GM12878 (cell line): ENCODE measurements around the gene VAV2. TPM values are rescaled to one million over a fixed set of nuclear protein-coding genes. Genes with fewer than 3 reads are reported as not detected.
"Not testable (repeated sequence)": the region's sequence is repeated elsewhere in the genome, so short reads cannot be mapped to it uniquely, and the experiment has no call there.

Experiments used
- ATAC-seq: fragments of 200-7000 bp; cut with Tn5 transposase; 3 replicates; pipeline ENCODE4 v1.9.1; 2020; ENCODE audit warnings: mild to moderate bottlenecking, moderate library complexity
- BruUV-seq: library from RNA; stranded (reverse); fragments of 400-500 nt; replicated peaks from 2 replicates; lab custom pipeline; 2021; lab: Mats Ljungman, UMichigan
- CTCF ChIA-PET: fragments of 300-600 bp; sonication (Branson Sonifier 250); formaldehyde crosslinking; extraction: SDS; loops from one replicate; lab custom pipeline; 2021; ENCODE audit warnings: inconsistent platforms; lab: Yijun Ruan, JAX
- POLR2A ChIA-PET: fragments of 350-600 bp; formaldehyde crosslinking; extraction: SDS; loops from one replicate; lab custom pipeline; 2021; ENCODE audit warnings: inconsistent platforms; lab: Charles Lee
- RAD21 ChIA-PET: fragments of 300-600 bp; sonication (Branson Sonifier 250); formaldehyde crosslinking; loops from one replicate; lab custom pipeline; 2023; ENCODE audit warnings: antibody characterized with exemption; ENCODE audit not compliant: unreplicated experiment; lab: Charles Lee
- SMC1A ChIA-PET: fragments of 300-600 bp; sonication (Branson Sonifier 250); formaldehyde crosslinking; loops from one replicate; lab custom pipeline; 2023; ENCODE audit not compliant: unreplicated experiment, uncharacterized antibody; lab: Charles Lee
- DNase-seq: peaks from one replicate; pipeline ENCODE4 v3.0.0-alpha.2; 2011; ENCODE audit warnings: low read depth, low spot score
- FAIRE-seq: peaks from 3 replicates; lab custom pipeline; 2011; peaks lifted over from hg19 to GRCh38; lab: Jason Lieb, UNC
- H2AFZ ChIP-seq: 2 replicates; pipeline ENCODE4 v1.6.0; 2011; ENCODE audit warnings: low read depth, low read length, control low read depth; ENCODE audit not compliant: control insufficient read depth
- H3K27ac ChIP-seq: 2 replicates; pipeline ENCODE4 v1.5.1; 2011; ENCODE audit warnings: control low read depth; ENCODE audit not compliant: control insufficient read depth, insufficient read depth
- H3K27me3 ChIP-seq, 2 experiments: replicated peaks in 1 of 2; 2 replicates each; pipeline versions ENCODE4 v1.6.0 to v1.6.1; 2011; ENCODE audit warnings: low read length in 1 of 2; ENCODE audit not compliant: control insufficient read depth in 2 of 2, insufficient read depth in 2 of 2
- H3K36me3 ChIP-seq, 2 experiments: 2 replicates each; pipeline ENCODE4 v1.5.1; 2011; ENCODE audit warnings: low read length in 1 of 2; ENCODE audit not compliant: control insufficient read depth in 2 of 2, insufficient read depth in 2 of 2
- H3K4me1 ChIP-seq: 2 replicates; pipeline ENCODE4 v1.6.1; 2011; ENCODE audit warnings: mild to moderate bottlenecking, low read length, moderate library complexity, mixed read lengths; ENCODE audit not compliant: control insufficient read depth, insufficient read depth
- H3K4me2 ChIP-seq: 2 replicates; pipeline ENCODE4 v1.6.0; 2011; ENCODE audit warnings: control low read depth; ENCODE audit not compliant: control insufficient read depth, insufficient read depth
- H3K4me3 ChIP-seq: fragments of 200-600 bp; sonication (generic); 2 replicates; pipeline ENCODE4 v1.5.1; 2016
- H3K79me2 ChIP-seq: 2 replicates; pipeline ENCODE4 v1.6.0; 2011; ENCODE audit warnings: low read length; ENCODE audit not compliant: control insufficient read depth, insufficient read depth
- H3K9ac ChIP-seq: 2 replicates; pipeline ENCODE4 v1.8.0; 2011; ENCODE audit warnings: low read length, control low read depth, mixed read lengths; ENCODE audit not compliant: control insufficient read depth, insufficient read depth
- H3K9me3 ChIP-seq: replicated peaks from 3 replicates; pipeline ENCODE4 v1.5.1; 2011; ENCODE audit warnings: mild to moderate bottlenecking, low read length; ENCODE audit not compliant: control insufficient read depth, insufficient read depth
- H4K20me1 ChIP-seq: 2 replicates; pipeline ENCODE4 v1.6.0; 2011; ENCODE audit not compliant: control insufficient read depth, insufficient read depth
- MEF2B ChIP-seq: fragments of 450-650 bp; IDR thresholded peaks from 2 replicates; pipeline ENCODE4 v1.6.1; 2018; ENCODE audit warnings: mild to moderate bottlenecking, moderate library complexity; ENCODE audit not compliant: partially characterized antibody, poor library complexity, severe bottlenecking
- MTA2 ChIP-seq: fragments of 450-650 bp; IDR thresholded peaks from 2 replicates; pipeline ENCODE4 v1.6.1; 2016; ENCODE audit warnings: low read depth, mild to moderate bottlenecking, moderate library complexity
- MYB ChIP-seq: fragments of 150-350 bp; IDR thresholded peaks from 2 replicates; pipeline ENCODE4 v1.6.1; 2014; ENCODE audit warnings: mild to moderate bottlenecking, low read depth, low read length, borderline replicate concordance
- PAX5 ChIP-seq: IDR thresholded peaks from 2 replicates; pipeline ENCODE4 v1.6.1; 2011; ENCODE audit warnings: low read depth, low read length, borderline replicate concordance
- RAD21 ChIP-seq: IDR thresholded peaks from 2 replicates; pipeline ENCODE4 v1.6.1; 2011; ENCODE audit warnings: mild to moderate bottlenecking, low read depth, low read length, moderate library complexity; ENCODE audit not compliant: insufficient read depth
- WRNIP1 ChIP-seq: IDR thresholded peaks from 2 replicates; pipeline ENCODE4 v1.6.1; 2011; ENCODE audit warnings: low read depth, low read length, improper control_type of control experiment, borderline replicate concordance
- ZNF24 ChIP-seq: fragments of 450-650 bp; IDR thresholded peaks from 2 replicates; pipeline ENCODE4 v1.6.1; 2017; ENCODE audit warnings: antibody characterized with exemption, mild to moderate bottlenecking
- WGBS: methylation state at CpG from one replicate; pipeline ENCODE4 v1.1.6; 2016; ENCODE audit warnings: low lambda C conversion rate; ENCODE audit not compliant: insufficient replicate concordance, insufficient coverage; ENCODE audit errors: missing lambda C conversion rate; 5-methylcytosine and 5-hydroxymethylcytosine counted together
- in situ Hi-C: fragments of 300-500 bp; cut with MboI; formaldehyde crosslinking; loops from 9 replicates; pipeline ENCODE4 v1.14.3; 2018; ENCODE audit warnings: mixed read lengths
- intact Hi-C: fragments of 100-400 bp; cut with micrococcal nuclease; formaldehyde crosslinking; loops from one replicate; pipeline ENCODE4 v1.14.2; 2022; ENCODE audit not compliant: unreplicated experiment
- polyA plus RNA-seq, 11 experiments: library from polyadenylated mRNA; depleted of rRNA in 4 of 11; unstranded in 6 of 11; stranded (reverse) in 5 of 11; fragments of >200 nt; fragmentation: Nextera tagmentation in 4 of 11; fragmentation: Illumina TruSeq in 1 of 11; extraction: Ambion mirVana in 4 of 11; extraction: Trizol in 1 of 11; gene quantifications; 1 replicate in 1 of 11; 2 replicates in 10 of 11; pipeline versions ENCODE4 v1.2.1 to v1.2.3, GENCODE V29; 2011 to 2016; ENCODE audit warnings: inconsistent platforms in 2 of 11, missing spikeins in 2 of 11, low read depth in 1 of 11
- total RNA-seq, 4 experiments: library from RNA; depleted of rRNA in 3 of 4; stranded (reverse); fragments of >200 nt in 3 of 4; fragmentation: Illumina TruSeq in 1 of 4; extraction: Trizol in 1 of 4; gene quantifications; 2 replicates each; pipeline versions ENCODE4 v1.2.1 to v1.2.3, GENCODE V29; 2013 to 2021
- TF ChIP-seq, protein P1 (sequence below): IDR thresholded peaks from 2 replicates; pipeline ENCODE4 v1.6.1; 2012; ENCODE audit warnings: improper control_type of control experiment, low read depth, low read length; ENCODE audit not compliant: insufficient replicate concordance
- TF ChIP-seq, protein P2 (sequence below): fragments of 450-650 bp; IDR thresholded peaks from 2 replicates; pipeline ENCODE4 v1.6.1; 2016; ENCODE audit warnings: mild to moderate bottlenecking
- TF ChIP-seq, protein P3 (sequence below): fragments of 450-650 bp; IDR thresholded peaks from 2 replicates; pipeline ENCODE4 v1.6.1; 2017; ENCODE audit warnings: borderline replicate concordance

The VAV2 gene
- total and polyA plus RNA-seq, 10 of the 15 experiments (the other 5 are each of a cell fraction or from before 2014, with no cell fraction given), result 0.13 to 43.9 (median 16.9) TPM

DNA sequence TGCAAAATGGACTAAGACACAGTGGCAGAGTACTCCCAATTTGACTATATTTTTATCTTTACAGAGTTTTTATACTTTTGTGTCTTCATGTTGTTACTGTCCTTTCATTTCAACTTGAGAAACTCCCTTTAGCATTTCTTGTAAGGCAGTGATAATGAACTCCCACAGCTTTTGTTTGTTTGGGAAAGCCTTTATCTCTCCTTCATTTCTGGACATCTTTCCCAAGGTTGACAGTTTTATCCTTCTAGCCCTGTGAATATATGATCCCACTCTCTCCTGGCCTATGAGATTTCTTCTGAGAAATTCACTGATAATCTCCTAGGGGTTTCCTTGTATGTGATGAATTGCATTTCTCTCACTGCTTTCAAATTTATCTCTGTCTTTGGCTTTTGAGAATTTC, 244.8 kb downstream of the VAV2 start:
- DNase-seq, result no peak
- Histone ChIP-seq H3K4me2 (no peak overlapping the region), H3K9me3 (no peaks in the 10 kb centered on the region), H3K9ac (no peak overlapping the region), H3K27me3 (peaks cover 0 to 2% of the 10 kb centered on the region in 2 experiments; a peak in 1 of 4 replicates), H3K36me3 (no peaks in the 10 kb centered on the region), H3K27ac (no peak overlapping the region), H2AFZ (no peak overlapping the region), H3K4me3 (no peak overlapping the region), H3K4me1 (no peaks in the 10 kb centered on the region), H3K79me2 (no peaks in the 10 kb centered on the region), H4K20me1 (no peaks in the 10 kb centered on the region)
- in situ Hi-C loops (no loop called here), intact Hi-C loops (no loop called here)
- no TSS peak for BruUV-seq
- no peak for TF ChIP-seq ZNF24
- no peak for TF ChIP-seq PAX5
- no peak for TF ChIP-seq MEF2B
- no peak for TF ChIP-seq RAD21
- TF ChIP-seq, protein P1, sequence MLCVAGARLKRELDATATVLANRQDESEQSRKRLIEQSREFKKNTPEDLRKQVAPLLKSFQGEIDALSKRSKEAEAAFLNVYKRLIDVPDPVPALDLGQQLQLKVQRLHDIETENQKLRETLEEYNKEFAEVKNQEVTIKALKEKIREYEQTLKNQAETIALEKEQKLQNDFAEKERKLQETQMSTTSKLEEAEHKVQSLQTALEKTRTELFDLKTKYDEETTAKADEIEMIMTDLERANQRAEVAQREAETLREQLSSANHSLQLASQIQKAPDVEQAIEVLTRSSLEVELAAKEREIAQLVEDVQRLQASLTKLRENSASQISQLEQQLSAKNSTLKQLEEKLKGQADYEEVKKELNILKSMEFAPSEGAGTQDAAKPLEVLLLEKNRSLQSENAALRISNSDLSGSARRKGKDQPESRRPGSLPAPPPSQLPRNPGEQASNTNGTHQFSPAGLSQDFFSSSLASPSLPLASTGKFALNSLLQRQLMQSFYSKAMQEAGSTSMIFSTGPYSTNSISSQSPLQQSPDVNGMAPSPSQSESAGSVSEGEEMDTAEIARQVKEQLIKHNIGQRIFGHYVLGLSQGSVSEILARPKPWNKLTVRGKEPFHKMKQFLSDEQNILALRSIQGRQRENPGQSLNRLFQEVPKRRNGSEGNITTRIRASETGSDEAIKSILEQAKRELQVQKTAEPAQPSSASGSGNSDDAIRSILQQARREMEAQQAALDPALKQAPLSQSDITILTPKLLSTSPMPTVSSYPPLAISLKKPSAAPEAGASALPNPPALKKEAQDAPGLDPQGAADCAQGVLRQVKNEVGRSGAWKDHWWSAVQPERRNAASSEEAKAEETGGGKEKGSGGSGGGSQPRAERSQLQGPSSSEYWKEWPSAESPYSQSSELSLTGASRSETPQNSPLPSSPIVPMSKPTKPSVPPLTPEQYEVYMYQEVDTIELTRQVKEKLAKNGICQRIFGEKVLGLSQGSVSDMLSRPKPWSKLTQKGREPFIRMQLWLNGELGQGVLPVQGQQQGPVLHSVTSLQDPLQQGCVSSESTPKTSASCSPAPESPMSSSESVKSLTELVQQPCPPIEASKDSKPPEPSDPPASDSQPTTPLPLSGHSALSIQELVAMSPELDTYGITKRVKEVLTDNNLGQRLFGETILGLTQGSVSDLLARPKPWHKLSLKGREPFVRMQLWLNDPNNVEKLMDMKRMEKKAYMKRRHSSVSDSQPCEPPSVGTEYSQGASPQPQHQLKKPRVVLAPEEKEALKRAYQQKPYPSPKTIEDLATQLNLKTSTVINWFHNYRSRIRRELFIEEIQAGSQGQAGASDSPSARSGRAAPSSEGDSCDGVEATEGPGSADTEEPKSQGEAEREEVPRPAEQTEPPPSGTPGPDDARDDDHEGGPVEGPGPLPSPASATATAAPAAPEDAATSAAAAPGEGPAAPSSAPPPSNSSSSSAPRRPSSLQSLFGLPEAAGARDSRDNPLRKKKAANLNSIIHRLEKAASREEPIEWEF, result no peak
- TF ChIP-seq MTA2, result no peak
- TF ChIP-seq, protein P2, sequence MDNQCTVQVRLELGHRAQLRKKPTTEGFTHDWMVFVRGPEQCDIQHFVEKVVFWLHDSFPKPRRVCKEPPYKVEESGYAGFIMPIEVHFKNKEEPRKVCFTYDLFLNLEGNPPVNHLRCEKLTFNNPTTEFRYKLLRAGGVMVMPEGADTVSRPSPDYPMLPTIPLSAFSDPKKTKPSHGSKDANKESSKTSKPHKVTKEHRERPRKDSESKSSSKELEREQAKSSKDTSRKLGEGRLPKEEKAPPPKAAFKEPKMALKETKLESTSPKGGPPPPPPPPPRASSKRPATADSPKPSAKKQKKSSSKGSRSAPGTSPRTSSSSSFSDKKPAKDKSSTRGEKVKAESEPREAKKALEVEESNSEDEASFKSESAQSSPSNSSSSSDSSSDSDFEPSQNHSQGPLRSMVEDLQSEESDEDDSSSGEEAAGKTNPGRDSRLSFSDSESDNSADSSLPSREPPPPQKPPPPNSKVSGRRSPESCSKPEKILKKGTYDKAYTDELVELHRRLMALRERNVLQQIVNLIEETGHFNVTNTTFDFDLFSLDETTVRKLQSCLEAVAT, result no peak
- TF ChIP-seq MYB, result no peak
- no peak for TF ChIP-seq WRNIP1
- TF ChIP-seq, protein P3, sequence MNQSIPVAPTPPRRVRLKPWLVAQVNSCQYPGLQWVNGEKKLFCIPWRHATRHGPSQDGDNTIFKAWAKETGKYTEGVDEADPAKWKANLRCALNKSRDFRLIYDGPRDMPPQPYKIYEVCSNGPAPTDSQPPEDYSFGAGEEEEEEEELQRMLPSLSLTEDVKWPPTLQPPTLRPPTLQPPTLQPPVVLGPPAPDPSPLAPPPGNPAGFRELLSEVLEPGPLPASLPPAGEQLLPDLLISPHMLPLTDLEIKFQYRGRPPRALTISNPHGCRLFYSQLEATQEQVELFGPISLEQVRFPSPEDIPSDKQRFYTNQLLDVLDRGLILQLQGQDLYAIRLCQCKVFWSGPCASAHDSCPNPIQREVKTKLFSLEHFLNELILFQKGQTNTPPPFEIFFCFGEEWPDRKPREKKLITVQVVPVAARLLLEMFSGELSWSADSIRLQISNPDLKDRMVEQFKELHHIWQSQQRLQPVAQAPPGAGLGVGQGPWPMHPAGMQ, result no peak
- ChIA-PET POLR2A (no interaction called here), SMC1A (no interaction called here), CTCF (interaction anchor here (1.0 kb wide), 1 partner anchor 247 kb away, joined by 3 read pairs; no protein-coding TSS in a partner anchor), RAD21 (no interaction called here)
- no peak for FAIRE-seq
- no peak for ATAC-seq

DNA sequence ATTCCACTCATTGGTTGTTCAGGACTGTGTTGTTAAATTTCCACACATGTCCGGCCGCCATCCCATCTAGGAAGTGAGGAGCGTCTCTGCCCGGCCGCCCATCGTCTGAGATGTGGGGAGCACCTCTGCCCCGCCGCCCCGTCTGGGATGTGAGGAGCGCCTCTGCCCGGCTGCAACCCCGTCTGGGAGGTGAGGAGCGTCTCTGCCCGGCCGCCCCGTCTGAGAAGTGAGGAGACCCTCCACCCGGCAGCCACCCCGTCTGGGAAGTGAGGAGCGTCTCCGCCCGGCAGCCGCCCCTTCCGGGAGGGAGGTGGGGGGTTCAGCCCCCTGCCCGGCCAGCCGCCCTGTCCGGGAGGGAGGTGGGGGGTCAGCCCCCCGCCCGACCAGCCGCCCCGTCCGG, 247.6 kb downstream of the VAV2 start:
- H2AFZ ChIP-seq, H3K79me2 ChIP-seq, SMC1A ChIA-PET, ATAC-seq, H3K4me2 ChIP-seq, H3K27ac ChIP-seq, CTCF ChIA-PET, H3K9me3 ChIP-seq, RAD21 ChIA-PET, H3K4me3 ChIP-seq, H4K20me1 ChIP-seq, H3K36me3 ChIP-seq, in situ Hi-C loops, intact Hi-C loops, DNase-seq, H3K27me3 ChIP-seq, H3K4me1 ChIP-seq, BruUV-seq, FAIRE-seq, H3K9ac ChIP-seq, POLR2A ChIA-PET: not testable (repeated sequence)
- WGBS, result 72% methylated on average over 9 of the region's 31 CpGs
